22Rv1 (cell line): ENCODE data around the gene ZNF134.

Experiments
- CTCF ChIP-seq: fragments of 450-650 bp; IDR thresholded peaks from 2 replicates; pipeline ENCODE4 v1.5.1; 2017; ENCODE audit warnings: mild to moderate bottlenecking
- ZFX ChIP-seq: fragments of 450-650 bp; IDR thresholded peaks from 2 replicates; pipeline ENCODE4 v1.6.1; 2017; ENCODE audit warnings: antibody characterized with exemption, borderline replicate concordance

GRCh38 chr19:57583521-57584416 is 30.3 kb upstream of the ZNF134 start, which contains the start of gene ZIK1:
- no peak for TF ChIP-seq CTCF
- no peak for TF ChIP-seq ZFX
